ENCODE data around the gene RFWD3. TPM values are rescaled to one million over a fixed set of nuclear protein-coding genes. Genes with fewer than 3 reads are reported as not detected.

The RFWD3 gene
- total RNA-seq, 1 donor from 2014 or later, result 51.8 TPM

- Mint-ChIP-seq H3K27me3 (peaks cover 4% of the 10 kb centered on the region), H3K36me3 (no peaks in the 10 kb centered on the region), H3K4me3 (no peak overlapping the region), H3K9me3 (no peaks in the 10 kb centered on the region), H3K4me1 (ENCODE audit: unreplicated experiment) (peaks cover 4% of the 10 kb centered on the region), H3K27ac (no peak overlapping the region)
- DNase-seq (ENCODE audit: extremely low spot score, unreplicated experiment), result no peak
- TF ChIP-seq CTCF (conservative IDR thresholded peaks at IDR 0.05), result no peak
Observed at GRCh38 chr16:74710401-74710800, 43.7 kb upstream of the RFWD3 start.

- Mint-ChIP-seq H3K4me3 (no peak overlapping the region), H3K27ac (no peak overlapping the region), H3K4me1 (ENCODE audit: unreplicated experiment) (peaks cover 4% of the 10 kb centered on the region), H3K27me3 (peaks cover 4% of the 10 kb centered on the region), H3K9me3 (no peaks in the 10 kb centered on the region), H3K36me3 (no peaks in the 10 kb centered on the region)
- no peak for DNase-seq (ENCODE audit: extremely low spot score, unreplicated experiment)
- TF ChIP-seq CTCF (conservative IDR thresholded peaks at IDR 0.05), result peak; percentile 99
Observed at GRCh38 chr16:74709441-74709877, 42.8 kb upstream of the RFWD3 start.

- peak within 1 kb of the TSS; percentile 73 for H3K27ac Mint-ChIP-seq
- no peak for TF ChIP-seq CTCF (conservative IDR thresholded peaks at IDR 0.05)
- no peak for DNase-seq (ENCODE audit: extremely low spot score, unreplicated experiment)
- H3K4me3 Mint-ChIP-seq, result peak within 1 kb of the TSS; percentile 84
- no peaks in the 10 kb centered on the region for H3K9me3 Mint-ChIP-seq
- peaks cover 6% of the 10 kb centered on the region for H3K4me1 Mint-ChIP-seq (ENCODE audit: unreplicated experiment)
- H3K36me3 Mint-ChIP-seq, result no peaks in the 10 kb centered on the region
- H3K27me3 Mint-ChIP-seq, result peaks cover 18% of the 10 kb centered on the region
Observed at GRCh38 chr16:74700438-74701225, 34.0 kb upstream of the RFWD3 start, which contains the start of gene MLKL. Gene MLKL, minus strand, starts transcription at chr16:74700862. Its CDS starts 5,105 bp downstream, at chr16:74695757.

- H3K4me3 Mint-ChIP-seq, result peak overlapping the region; percentile 84
- no peak for DNase-seq (ENCODE audit: extremely low spot score, unreplicated experiment)
- TF ChIP-seq CTCF (conservative IDR thresholded peaks at IDR 0.05), result no peak
- H3K9me3 Mint-ChIP-seq, result no peaks in the 10 kb centered on the region
- H3K27ac Mint-ChIP-seq, result no peak overlapping the region
- no peaks in the 10 kb centered on the region for H3K36me3 Mint-ChIP-seq
- peaks cover 6% of the 10 kb centered on the region for H3K4me1 Mint-ChIP-seq (ENCODE audit: unreplicated experiment)
- H3K27me3 Mint-ChIP-seq, result peaks cover 18% of the 10 kb centered on the region
Observed at GRCh38 chr16:74700116-74700437, 33.4 kb upstream of the RFWD3 start.

GRCh38 chr16:74699666-74700065, 33.0 kb upstream of the RFWD3 start:
- Mint-ChIP-seq H3K4me3 (no peak overlapping the region), H3K4me1 (ENCODE audit: unreplicated experiment) (peaks cover 6% of the 10 kb centered on the region), H3K9me3 (no peaks in the 10 kb centered on the region), H3K36me3 (no peaks in the 10 kb centered on the region), H3K27ac (no peak overlapping the region), H3K27me3 (peaks cover 18% of the 10 kb centered on the region)
- no peak for TF ChIP-seq CTCF (conservative IDR thresholded peaks at IDR 0.05)
- no peak for DNase-seq (ENCODE audit: extremely low spot score, unreplicated experiment)

Data from type B pancreatic cell (in vitro differentiated cells).